GM19023 (cell line): ENCODE results near the gene NEGR1.

Experiments
- ATAC-seq: cut with Tn5 transposase; IDR thresholded peaks from one replicate; pipeline ENCODE4 v1.9.1; 2021; ENCODE audit warnings: mild to moderate bottlenecking, moderate library complexity; ENCODE audit not compliant: unreplicated experiment

Gene NEGR1

DNA sequence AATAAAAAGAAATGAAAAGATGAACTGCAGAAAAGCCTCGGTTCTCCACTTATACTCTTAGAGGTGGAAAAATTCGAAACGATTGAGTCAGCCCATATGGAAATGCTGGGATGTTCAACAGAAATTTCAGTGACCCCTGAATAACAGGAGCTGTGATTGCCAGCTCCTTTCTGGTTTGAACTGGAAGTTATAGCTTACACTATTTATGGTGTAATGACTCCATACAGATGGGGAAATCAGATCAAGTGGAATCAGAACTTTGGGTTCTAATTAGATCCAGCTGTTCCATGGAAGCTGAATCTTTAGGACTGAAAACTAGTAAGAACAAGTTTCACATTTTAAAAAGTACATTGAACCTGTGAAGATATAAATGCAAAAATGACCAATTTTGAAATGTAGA, 632.2 kb downstream of the NEGR1 start:
- ATAC-seq = no peak

DNA sequence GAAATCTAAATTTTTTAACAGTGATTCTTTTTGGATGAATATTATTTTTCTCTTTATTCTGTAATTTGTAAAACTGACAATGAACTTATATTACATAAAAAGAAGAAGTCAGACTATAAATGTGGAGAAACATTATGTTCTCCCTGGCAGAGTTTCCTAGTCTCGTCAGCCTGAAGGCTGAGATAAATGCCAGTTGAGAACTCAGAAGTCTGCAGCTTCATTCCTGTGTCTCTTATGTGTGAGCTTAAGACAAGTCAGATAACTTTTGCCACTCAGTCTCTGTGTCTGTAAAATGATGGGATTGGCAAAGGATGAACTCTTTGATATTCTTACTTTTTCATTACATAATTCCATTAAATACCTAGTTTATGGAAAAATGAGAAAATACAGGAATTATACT, 632.7 kb downstream of the NEGR1 start:
- ATAC-seq = no peak

DNA sequence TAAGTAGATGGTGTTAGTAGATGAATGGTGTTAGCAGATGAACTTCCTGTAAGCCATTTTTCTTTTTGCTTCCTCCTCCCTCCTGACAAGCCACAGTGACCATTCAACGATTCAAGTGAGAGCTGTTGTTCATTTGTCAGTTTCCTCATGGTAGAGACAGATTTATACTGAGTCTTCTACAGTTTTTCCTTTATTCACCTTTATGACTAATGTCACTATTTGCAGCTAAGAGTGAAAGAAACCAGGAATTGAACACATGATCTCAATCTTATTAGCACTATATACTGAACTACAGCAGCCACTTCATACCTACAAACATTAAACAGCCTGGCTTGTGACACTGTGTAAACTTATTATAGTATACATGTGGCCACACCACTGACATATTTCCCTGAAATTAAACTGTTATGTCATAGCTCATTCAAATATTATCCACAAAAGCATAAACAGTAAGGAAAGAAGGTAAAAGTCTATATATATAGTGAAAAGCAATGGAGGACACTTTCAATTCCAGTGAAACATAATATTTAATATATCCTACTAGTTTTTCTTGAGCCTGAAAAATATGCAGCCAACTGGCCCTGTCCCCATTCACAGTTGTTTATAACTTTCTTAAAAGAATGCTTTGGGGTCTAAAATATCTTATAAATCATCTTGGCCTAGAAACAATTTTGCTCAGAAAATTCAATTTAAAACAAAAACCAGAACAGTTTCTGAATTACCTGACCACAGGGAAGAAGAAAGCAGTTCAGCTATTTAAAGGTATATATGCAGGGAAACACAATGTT, 634.6 kb downstream of the NEGR1 start:
- ATAC-seq = no peak

DNA sequence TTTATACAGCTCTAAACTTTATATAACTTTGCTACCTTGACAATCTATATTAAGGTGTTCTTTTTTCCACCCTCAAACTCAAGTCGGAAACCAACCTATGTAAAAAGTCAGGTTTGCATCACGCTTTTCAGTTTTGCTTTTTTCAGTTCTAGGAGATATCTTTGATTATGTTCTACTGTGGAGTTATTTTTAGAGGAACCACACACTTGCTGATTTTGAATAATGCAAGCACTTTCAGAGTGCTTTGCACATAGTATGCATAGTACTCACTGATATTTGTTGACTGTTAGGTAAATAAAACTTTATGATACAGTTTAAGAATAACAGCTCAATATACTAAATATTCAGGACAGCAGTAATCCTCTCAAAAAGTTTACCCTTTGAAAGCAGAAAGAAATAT, 637.3 kb downstream of the NEGR1 start:
- ATAC-seq = no peak

DNA sequence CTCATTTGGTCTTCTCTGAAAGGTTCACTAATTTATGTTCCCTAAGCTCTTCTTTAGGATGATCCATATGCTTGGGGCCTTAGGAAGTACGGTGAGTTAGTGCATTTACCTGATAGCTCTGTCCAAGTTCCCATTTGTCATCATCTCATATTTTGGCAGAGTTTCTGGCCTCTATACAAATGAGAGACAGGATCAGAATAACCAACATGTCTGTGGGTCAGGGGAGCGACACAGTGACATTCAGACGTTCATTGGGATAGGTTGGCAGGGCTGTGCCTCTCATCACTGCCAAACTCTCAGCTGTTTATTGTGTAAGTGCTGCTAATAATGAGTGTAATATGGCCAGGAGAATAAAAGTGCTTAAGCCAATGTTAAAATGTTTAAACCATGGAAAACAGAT, 640.4 kb downstream of the NEGR1 start:
- ATAC-seq = no peak

DNA sequence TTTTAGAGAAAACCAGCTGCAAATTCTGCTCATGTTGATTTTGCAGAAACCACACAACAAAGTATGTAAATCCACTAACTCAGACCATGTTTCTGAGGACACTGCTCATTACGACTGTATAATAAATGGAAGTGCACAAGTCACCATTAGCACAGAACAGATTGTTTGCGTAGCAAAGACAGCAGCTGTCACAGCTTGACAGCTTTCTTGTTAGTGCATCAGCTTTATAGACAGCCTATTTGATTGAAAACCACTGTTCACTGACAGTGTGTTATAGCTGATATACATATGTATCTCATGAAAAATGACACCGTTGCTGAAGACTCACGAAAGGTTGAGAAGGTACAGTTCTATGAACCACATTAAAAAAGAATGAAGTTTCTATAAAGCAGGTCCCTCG, 641.3 kb downstream of the NEGR1 start:
- ATAC-seq = no peak

DNA sequence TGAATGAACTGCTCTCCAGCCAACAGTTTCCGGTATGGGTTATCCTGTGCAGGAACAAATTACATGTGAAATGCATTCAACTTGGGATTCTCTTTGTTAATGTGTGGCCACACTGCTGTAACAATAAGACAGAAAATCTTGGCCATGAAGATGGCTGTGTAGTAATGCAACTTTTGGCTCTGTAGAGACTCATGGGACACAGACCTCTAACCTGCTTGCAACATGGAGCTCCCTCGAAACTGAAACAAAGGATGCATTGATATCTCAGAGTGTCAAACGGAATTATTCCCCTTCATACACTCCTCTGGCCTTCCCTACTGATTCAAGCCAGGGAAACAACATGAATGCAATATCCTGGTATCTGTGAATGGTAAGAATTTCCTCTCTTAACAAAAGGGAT, 642.2 kb downstream of the NEGR1 start:
- ATAC-seq = no peak

DNA sequence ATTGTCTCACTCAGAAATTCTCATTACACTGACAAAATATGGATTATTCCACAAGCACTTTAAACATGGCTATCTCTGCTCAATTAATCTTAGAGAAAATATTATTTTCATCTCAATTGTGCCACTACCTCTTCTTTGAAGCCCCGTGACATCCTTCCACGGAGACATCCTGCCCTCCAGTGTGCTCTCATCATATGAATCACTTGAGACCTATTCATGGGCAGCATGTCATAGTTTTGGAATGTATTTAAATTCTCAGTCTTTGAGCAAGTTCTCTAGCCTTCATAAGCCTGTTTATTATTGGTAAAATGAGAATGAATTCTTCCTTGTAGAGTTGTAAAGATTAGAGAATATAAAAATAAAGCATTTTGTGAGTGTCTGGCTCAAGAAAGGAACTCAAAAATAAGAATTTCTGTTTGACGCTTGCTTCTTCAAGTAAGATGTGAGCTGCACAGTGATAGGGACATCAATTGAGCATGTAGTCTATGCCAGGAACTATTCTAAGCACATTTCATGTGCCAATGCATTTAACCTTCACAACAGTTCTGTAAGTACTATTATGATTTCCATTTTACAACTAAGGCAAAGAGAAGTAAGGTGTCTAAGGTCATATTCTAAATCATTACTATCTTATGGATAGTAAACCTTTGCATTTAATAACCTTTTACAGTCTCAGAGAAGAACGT, 644.1 kb downstream of the NEGR1 start:
- no peak for ATAC-seq

DNA sequence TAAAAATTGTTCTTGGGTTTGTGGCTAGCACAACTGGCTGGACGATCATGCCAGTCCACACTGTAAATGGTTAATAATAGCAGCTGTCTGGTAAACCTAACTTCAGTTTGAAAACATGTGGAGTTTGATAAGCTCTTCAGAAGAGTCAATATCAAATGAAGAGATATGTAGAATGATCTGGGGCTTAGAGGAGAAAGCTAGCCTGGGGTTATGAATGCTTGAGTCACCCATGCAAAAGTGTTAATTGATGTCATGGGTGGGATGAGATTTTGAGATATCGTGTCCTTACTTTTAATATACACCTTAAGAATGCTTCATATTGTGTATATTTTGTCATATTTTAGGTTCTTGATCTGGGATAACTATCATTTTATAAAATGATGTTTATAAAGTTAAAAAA, 646.8 kb downstream of the NEGR1 start:
- no peak for ATAC-seq

DNA sequence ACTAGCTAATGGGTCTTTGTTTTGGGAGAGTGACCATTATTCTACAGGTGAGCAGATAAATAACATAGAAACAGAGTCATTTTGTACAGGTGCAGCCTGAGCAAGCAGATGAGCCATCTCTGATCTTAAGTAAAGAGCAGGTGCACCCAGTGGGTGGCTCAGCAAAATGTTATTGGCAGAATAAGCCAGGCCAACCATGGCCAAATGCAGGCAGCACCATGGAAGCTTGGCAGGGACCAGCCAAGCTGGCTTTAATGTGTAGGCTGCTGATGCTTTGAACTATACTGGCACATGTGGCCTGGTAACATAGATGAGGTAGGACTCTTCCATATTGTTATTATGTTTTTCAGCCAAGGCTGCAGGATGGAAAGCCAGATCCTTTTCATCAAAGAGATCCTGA, 648.2 kb downstream of the NEGR1 start:
- no peak for ATAC-seq

DNA sequence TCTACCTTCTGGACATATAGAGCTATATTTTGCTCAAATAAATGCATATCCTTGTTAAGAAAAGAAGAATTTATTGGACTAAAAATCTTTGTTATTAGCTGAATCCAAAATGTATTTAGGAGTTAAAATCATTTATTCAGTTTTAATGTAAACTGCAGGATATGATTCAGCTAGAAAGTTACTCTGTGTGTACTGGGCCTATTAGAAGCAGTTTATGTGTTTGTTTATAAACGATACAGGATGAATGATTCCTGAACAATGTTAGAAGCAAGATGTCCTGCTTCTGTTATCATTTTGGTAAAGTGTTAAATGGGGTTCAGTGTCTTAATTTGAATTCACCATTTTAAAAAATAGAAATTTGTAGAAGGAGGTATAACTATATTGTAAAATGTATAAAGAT, 652.3 kb downstream of the NEGR1 start:
- no peak for ATAC-seq

DNA sequence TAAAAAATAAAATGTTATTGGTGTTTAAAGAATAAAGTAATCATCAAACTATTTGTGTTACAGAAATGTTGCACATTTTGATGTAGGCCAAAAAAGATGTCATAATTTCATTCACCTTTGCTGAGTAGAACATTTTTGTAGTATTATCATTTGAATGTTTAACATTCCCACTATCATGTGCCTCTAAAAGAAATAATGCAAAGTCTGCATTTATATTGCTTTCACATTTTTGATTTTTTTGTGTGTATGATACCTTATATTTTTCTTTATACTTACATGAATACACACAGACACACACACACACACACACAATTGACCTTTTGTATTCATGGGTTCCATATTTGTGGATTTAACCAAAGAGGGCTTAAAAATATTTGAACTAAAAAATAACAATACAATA, 657.3 kb downstream of the NEGR1 start:
- ATAC-seq = no peak

DNA sequence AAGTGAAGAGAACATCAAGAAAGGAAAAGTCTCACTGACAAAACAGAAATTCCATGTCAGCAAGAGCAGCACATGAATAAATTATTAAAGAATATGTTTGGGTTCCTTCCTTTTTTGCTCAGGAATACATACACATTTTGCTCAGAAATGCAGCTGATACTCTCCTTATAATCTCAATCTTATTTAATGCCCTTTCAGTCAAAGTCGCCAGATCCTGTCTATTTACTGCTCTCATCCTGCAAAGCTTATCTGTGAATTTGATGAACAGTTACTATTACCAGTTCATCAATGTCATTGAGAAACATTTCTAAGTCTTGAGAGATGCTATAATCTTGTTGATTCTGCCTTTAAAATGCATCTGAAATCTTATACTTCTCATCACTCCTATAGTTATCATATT, 658.5 kb downstream of the NEGR1 start:
- no peak for ATAC-seq

DNA sequence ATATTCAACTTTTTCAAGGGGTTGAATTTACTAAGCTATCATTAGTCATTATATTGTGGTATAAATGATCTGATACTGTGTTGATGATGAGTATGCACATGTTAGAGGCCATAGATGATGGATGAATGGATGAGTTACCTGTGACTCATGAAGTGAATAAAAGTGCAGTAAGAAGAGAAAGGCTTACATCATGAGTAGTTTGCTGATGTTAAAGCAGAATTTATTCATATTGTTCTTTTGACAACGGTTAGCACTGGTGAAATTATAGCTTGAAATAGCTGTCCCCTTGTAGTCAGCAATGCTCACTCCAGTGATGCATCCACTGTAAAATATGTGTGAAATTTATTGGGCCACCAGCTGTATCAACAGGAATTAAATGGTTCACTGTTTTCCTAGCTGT, 660.6 kb downstream of the NEGR1 start:
- no peak for ATAC-seq

DNA sequence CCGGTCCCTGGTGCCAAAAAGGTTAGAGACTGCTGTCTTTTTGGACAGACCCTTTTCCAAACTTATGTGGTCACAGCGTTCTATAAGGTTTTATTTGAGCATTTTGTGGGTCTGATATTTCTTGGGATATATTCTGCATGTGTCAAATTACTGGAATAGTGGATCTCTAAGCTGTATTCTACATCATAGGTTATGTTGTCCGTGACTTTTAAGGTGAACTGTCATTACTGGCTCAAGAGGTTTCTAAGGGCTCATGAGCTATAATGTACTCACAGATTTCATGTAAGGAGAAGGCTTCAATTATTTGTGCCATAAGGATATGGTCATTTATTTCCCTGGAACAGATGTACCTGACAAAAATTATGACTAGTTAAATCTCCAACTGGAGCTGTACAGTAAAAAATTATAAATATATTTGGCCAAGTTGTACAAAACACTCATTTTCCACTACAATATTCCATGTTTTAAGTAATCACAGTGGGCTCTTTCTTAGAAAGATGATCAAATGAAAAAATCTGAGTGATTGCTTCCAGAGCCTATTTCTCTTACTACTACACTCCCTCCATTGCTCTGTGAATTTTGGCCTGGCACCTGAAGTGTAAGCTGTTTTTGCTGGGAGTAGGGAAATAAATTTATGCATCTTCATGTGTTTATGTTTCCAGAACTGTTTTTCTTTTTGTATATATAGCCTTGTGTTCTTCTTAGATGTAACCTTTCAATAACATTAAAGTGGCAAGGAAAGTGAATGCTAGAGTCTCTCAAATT, 663.4 kb downstream of the NEGR1 start:
- no peak for ATAC-seq

DNA sequence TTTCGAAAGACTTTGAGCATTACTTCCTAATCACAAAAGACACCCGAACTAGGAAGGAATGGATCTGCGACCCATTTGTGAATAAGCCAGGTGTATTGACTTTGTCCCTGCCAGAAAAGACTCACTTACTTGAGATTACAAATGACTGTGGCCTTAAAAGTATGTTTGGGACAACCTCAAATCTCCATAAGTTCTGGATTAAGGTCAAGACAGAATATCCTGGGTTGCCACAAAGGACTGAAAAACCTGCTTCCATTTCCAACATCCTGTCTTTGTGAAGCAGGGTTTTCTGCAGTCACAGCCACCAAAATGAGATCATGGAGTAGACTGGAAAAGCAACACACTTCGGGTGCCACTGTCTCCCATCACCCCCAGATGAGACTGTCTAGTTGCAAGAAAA, 664.1 kb downstream of the NEGR1 start:
- no peak for ATAC-seq

DNA sequence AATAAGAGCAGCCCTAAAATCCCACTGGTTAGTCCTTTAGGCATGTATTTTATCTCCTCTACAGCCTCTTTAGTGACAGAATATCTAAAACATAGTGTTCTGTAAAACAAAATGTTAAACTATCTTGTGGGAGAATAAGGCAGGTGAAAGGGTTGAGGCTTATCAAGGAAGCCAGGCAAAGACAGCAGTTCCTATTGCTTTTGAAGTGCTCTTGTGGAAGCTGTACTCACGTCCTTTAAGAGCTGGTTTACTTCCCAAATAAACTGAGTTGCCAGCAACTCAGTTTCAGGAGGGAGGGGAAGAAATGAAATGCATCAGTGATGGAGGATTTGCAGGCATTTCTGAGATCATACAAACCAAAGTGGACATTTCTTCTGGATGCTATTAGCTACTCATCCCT, 671.9 kb downstream of the NEGR1 start:
- no peak for ATAC-seq

DNA sequence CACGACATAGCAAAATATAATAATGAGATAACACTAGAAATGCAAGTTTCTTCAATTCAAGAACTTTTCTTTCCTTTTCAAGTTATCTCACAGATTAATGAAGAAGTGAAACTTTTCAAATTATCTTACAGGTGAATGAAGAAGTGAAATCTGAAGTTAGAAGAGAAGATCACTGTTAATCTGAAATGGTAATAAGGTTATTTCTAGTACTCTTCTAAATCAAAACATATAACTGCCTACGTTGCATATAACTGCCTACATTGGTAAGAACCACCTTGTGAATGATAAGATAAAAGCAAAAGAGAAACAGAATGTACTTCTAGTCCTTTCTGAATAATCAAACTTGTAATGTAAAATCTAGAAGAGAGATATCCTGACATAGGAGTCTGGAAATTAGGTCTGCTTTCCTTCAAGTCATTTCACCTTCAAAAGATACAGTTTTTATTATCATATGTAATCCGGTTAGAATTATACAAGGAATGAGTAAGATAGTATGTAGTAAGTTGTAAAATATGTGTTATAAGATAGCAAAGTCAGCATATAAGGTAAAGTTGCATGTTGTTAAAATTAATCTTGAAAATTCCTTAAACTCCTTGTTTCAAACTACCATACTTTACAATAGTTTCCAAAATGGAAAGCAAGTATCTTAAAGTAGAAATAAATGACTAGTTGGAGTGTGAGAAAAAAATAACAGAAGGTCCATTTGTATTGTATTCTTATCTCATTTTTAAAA, 679.1 kb downstream of the NEGR1 start:
- ATAC-seq = no peak

DNA sequence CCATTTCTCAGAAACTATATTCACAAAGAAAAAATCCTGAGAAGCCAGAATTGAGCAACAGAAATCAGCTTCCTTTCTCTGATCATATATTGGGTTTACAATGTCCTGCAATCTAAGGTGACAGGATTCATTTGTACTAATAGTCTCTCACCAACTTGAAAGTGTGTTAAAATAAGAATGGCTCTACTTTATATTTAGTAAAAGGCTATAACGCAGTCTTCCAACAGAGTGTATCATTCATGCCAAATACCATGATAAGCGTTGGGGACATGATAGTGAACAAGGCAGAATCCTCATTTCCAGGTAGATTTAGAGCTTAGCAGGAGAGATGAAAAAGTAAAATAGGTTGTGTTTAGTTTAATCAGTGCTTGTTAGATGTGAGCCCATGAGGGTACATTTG, 682.3 kb downstream of the NEGR1 start:
- ATAC-seq = no peak

DNA sequence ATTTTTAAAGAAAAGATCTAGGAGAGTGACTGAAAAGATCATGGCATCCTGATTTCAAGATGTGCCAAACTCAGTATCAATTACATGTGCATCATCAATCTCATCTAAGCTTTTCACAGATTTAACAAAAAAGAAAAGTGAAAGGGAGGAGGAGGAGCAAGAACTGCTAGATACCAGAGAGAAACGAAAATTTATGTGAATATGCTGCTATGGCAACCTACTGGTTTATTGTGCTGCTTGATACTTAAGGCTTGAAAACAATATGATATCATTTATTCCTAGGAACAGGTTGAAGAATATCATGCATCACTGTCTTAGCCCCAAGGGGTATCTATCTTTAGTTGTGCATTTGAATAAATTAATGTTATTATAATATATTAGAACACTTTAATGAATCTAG, 683.0 kb downstream of the NEGR1 start:
- ATAC-seq = no peak

DNA sequence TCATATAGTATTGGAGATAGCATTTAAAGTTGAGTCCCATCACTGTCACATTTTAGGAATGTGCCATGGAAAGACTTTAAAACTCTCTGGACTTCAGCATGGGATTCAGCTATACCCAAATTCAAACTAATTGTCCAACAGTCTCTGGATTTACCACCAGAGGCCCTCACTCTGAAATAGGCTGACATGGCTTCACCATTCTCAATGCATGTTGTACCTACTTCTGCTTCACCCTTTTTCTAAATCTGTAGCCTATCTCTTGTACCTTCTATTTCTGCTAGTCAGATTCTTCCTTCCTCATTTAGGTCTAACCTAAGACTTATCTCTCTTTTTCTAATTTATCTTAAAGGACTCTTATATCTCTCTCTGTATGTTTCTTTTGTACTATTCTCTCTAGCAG, 688.8 kb downstream of the NEGR1 start:
- ATAC-seq = no peak
